MM.1S (cell line): ENCODE results near the gene REC8.

Experiments
- DNase-seq: peaks from one replicate; pipeline ENCODE4 v3.0.0-alpha.2; 2015
- H2AFZ ChIP-seq: fragments of 300-600 bp; sonication (generic); 2 replicates; pipeline ENCODE4 v1.6.0; 2016; ENCODE audit warnings: antibody characterized with exemption, low read length
- H3F3A ChIP-seq: fragments of 300-600 bp; sonication (generic); 2 replicates; pipeline ENCODE4 v1.6.1; 2016; ENCODE audit warnings: mild to moderate bottlenecking, antibody characterized with exemption, low read length, moderate library complexity, mixed read lengths; ENCODE audit not compliant: insufficient read depth
- H3K27ac ChIP-seq: fragments of 300-600 bp; sonication (generic); 2 replicates; pipeline ENCODE4 v1.5.1; 2016; ENCODE audit warnings: mild to moderate bottlenecking, low read length
- H3K27me3 ChIP-seq: fragments of 300-600 bp; sonication (generic); replicated peaks from 2 replicates; pipeline ENCODE4 v1.6.0; 2016; ENCODE audit warnings: low read length; ENCODE audit not compliant: insufficient read depth
- H3K36me3 ChIP-seq: fragments of 300-600 bp; sonication (generic); replicated peaks from 2 replicates; pipeline ENCODE4 v1.6.1; 2016; ENCODE audit warnings: mild to moderate bottlenecking, low read length, mixed read lengths; ENCODE audit not compliant: insufficient read depth
- H3K4me1 ChIP-seq: fragments of 300-600 bp; sonication (generic); 2 replicates; pipeline ENCODE4 v1.6.1; 2016; ENCODE audit warnings: low read length, mixed read lengths
- H3K4me2 ChIP-seq: fragments of 300-600 bp; sonication (generic); 2 replicates; pipeline ENCODE4 v1.6.0; 2016; ENCODE audit warnings: low read depth, low read length
- H3K4me3 ChIP-seq: fragments of 300-600 bp; sonication (generic); 2 replicates; pipeline ENCODE4 v1.5.1; 2016; ENCODE audit warnings: low read length, mixed read lengths
- H3K79me2 ChIP-seq: fragments of 300-600 bp; sonication (generic); 2 replicates; pipeline ENCODE4 v1.6.1; 2016; ENCODE audit warnings: mixed run types, low read length, mixed read lengths
- H3K9ac ChIP-seq: fragments of 300-600 bp; sonication (generic); 2 replicates; pipeline ENCODE4 v1.6.1; 2016; ENCODE audit warnings: low read length, mixed read lengths
- H3K9me2 ChIP-seq: fragments of 300-600 bp; sonication (generic); replicated peaks from 2 replicates; pipeline ENCODE4 v1.6.1; 2016; ENCODE audit warnings: mild to moderate bottlenecking, low read length, mixed read lengths; ENCODE audit not compliant: insufficient read depth
- H3K9me3 ChIP-seq: fragments of 300-600 bp; sonication (generic); replicated peaks from 2 replicates; pipeline ENCODE4 v1.6.1; 2016; ENCODE audit warnings: mild to moderate bottlenecking, low read length, mixed read lengths; ENCODE audit not compliant: insufficient read depth
- H4K20me1 ChIP-seq: fragments of 300-600 bp; sonication (generic); 2 replicates; pipeline ENCODE4 v1.6.1; 2016; ENCODE audit warnings: mild to moderate bottlenecking, low read length, moderate library complexity, mixed read lengths; ENCODE audit not compliant: insufficient read depth
- CTCF ChIP-seq: fragments of 300-600 bp; sonication (generic); IDR thresholded peaks from 2 replicates; pipeline ENCODE4 v1.5.1; 2016; ENCODE audit warnings: antibody characterized with exemption, low read length, mixed read lengths
- EZH2 ChIP-seq: fragments of 300-600 bp; sonication (generic); optimal IDR thresholded peaks from 2 replicates; pipeline ENCODE3; 2017; ENCODE audit warnings: low read depth, mild to moderate bottlenecking, antibody characterized with exemption, low read length, mixed read lengths
- EZH2phosphoT487 ChIP-seq: fragments of 300-600 bp; sonication (generic); IDR thresholded peaks from 2 replicates; pipeline ENCODE4 v1.6.1; 2018; ENCODE audit warnings: antibody characterized with exemption, low read length

REC8 gene

GRCh38 chr14:24160499-24160849 is 11.4 kb upstream of the REC8 start:
- Histone ChIP-seq H3F3A (no peaks in the 10 kb centered on the region), H3K4me3 (no peak overlapping the region), H3K9me3 (no peaks in the 10 kb centered on the region), H3K4me2 (no peak overlapping the region), H3K27ac (peak overlapping the region; percentile 23; the same call in 1 of the 2 replicates), H3K9ac (no peak overlapping the region), H3K9me2 (no peaks in the 10 kb centered on the region), H4K20me1 (no peaks in the 10 kb centered on the region), H2AFZ (no peak overlapping the region), H3K36me3 (no peaks in the 10 kb centered on the region), H3K27me3 (no peaks in the 10 kb centered on the region), H3K79me2 (peaks cover 12% of the 10 kb centered on the region), H3K4me1 (no peaks in the 10 kb centered on the region)
- no peak for DNase-seq
- TF ChIP-seq EZH2phosphoT487 (no peak), CTCF (no peak), EZH2 (no peak)

GRCh38 chr14:24160850-24161804 is 10.8 kb upstream of the REC8 start, which contains the start of gene IRF9:
Gene IRF9 (plus strand): TSS chr14:24161265. CDS start chr14:24162145, 880 bp downstream.
- TF ChIP-seq EZH2phosphoT487 (no peak), EZH2 (no peak), CTCF (peak; percentile 69)
- no peaks in the 10 kb centered on the region for H3K9me3 ChIP-seq
- H3K27me3 ChIP-seq, result no peaks in the 10 kb centered on the region
- H3K4me3 ChIP-seq, result peak within 1 kb of the TSS; percentile 73
- no peaks in the 10 kb centered on the region for H4K20me1 ChIP-seq
- peak within 1 kb of the TSS; percentile 93 for H3K4me2 ChIP-seq
- no peaks in the 10 kb centered on the region for H3K4me1 ChIP-seq
- peak within 1 kb of the TSS; percentile 50; the same call in 1 of the 2 replicates for H3K27ac ChIP-seq
- H3F3A ChIP-seq, result no peaks in the 10 kb centered on the region
- H3K36me3 ChIP-seq, result no peaks in the 10 kb centered on the region
- H3K9me2 ChIP-seq, result no peaks in the 10 kb centered on the region
- H2AFZ ChIP-seq, result 0 out of 2 replicates have a peak within 1 kb of the TSS, but pooled peaks have one; percentile 11
- H3K79me2 ChIP-seq, result peaks cover 12% of the 10 kb centered on the region
- peak within 1 kb of the TSS; percentile 76 for H3K9ac ChIP-seq
- peak; percentile 82 for DNase-seq

- TF ChIP-seq EZH2 (no peak), EZH2phosphoT487 (no peak), CTCF (no peak)
- Histone ChIP-seq H3K27me3 (no peaks in the 10 kb centered on the region), H3F3A (no peaks in the 10 kb centered on the region), H3K79me2 (peaks cover 12% of the 10 kb centered on the region), H4K20me1 (no peaks in the 10 kb centered on the region), H3K4me3 (peak overlapping the region; percentile 73), H3K9me2 (no peaks in the 10 kb centered on the region), H3K4me2 (peak overlapping the region; percentile 93), H3K9ac (peak overlapping the region; percentile 76; the same call in 1 of the 2 replicates), H3K4me1 (no peaks in the 10 kb centered on the region), H3K27ac (no peak overlapping the region), H3K36me3 (no peaks in the 10 kb centered on the region), H2AFZ (no peak overlapping the region), H3K9me3 (no peaks in the 10 kb centered on the region)
- DNase-seq, result no peak
These were observed 9.8 kb upstream of the REC8 start for GRCh38 chr14:24162093-24162492.
